Activated CD4-positive, CD25-positive, alpha-beta regulatory T cell treated with anti-CD3 and anti-CD28 coated beads, Interleukin-2, amount 50 U/mL, for 72 hours (primary cell): ENCODE data around the gene ZNF638.

Experiments used
- DNase-seq: peaks from one replicate; pipeline ENCODE4 v3.0.0; 2021

Gene ZNF638

GRCh38 chr2:71333619-71334018 is 2.0 kb downstream of the ZNF638 start:
- no peak for DNase-seq

- no peak for DNase-seq
Observed at GRCh38 chr2:71336384-71336783, 4.8 kb downstream of the ZNF638 start.

GRCh38 chr2:71336802-71337201 is 5.2 kb downstream of the ZNF638 start:
- DNase-seq = no peak

GRCh38 chr2:71337776-71338175 is 6.2 kb downstream of the ZNF638 start:
- no peak for DNase-seq

- no peak for DNase-seq
Observed at GRCh38 chr2:71339685-71340084, 8.1 kb downstream of the ZNF638 start.

- DNase-seq = no peak
Observed at GRCh38 chr2:71340176-71340575, 8.6 kb downstream of the ZNF638 start.

- DNase-seq = no peak
Observed at GRCh38 chr2:71341645-71342044, 10.1 kb downstream of the ZNF638 start.

- DNase-seq = no peak
Observed at GRCh38 chr2:71346065-71346464, 14.5 kb downstream of the ZNF638 start.

- no peak for DNase-seq
Observed at GRCh38 chr2:71347517-71347916, 15.9 kb downstream of the ZNF638 start.

- no peak for DNase-seq
Observed at GRCh38 chr2:71348302-71348701, 16.7 kb downstream of the ZNF638 start.

- DNase-seq = no peak
Observed at GRCh38 chr2:71353248-71353647, 21.7 kb downstream of the ZNF638 start.

GRCh38 chr2:71358931-71359671 is 27.5 kb downstream of the ZNF638 start:
- no peak for DNase-seq

- no peak for DNase-seq
Observed at GRCh38 chr2:71360434-71360975, 28.9 kb downstream of the ZNF638 start.

GRCh38 chr2:71361631-71362030 is 30.0 kb downstream of the ZNF638 start:
- no peak for DNase-seq

GRCh38 chr2:71362447-71362846 is 30.9 kb downstream of the ZNF638 start:
- no peak for DNase-seq

- DNase-seq = no peak
Observed at GRCh38 chr2:71370015-71370414, 38.4 kb downstream of the ZNF638 start.

- DNase-seq = no peak
Observed at GRCh38 chr2:71372042-71372441, 40.5 kb downstream of the ZNF638 start.

GRCh38 chr2:71379086-71379485 is 47.5 kb downstream of the ZNF638 start:
- no peak for DNase-seq

GRCh38 chr2:71380665-71381064 is 49.1 kb downstream of the ZNF638 start:
- no peak for DNase-seq

- no peak for DNase-seq
Observed at GRCh38 chr2:71385012-71385411, 53.4 kb downstream of the ZNF638 start.

GRCh38 chr2:71388214-71388613 is 56.6 kb downstream of the ZNF638 start:
- no peak for DNase-seq

GRCh38 chr2:71389384-71390072 is 57.9 kb downstream of the ZNF638 start:
- no peak for DNase-seq

GRCh38 chr2:71393216-71393615 is 61.6 kb downstream of the ZNF638 start:
- DNase-seq = no peak

GRCh38 chr2:71395471-71395870 is 63.9 kb downstream of the ZNF638 start:
- DNase-seq = no peak
